Measurements from ENCODE around the gene SPHK2. TPM values are rescaled to one million over a fixed set of nuclear protein-coding genes. Genes with fewer than 3 reads are reported as not detected.

SPHK2 gene
- total RNA-seq, 2 experiments from 2014 or later, result 18.2 to 33.3 TPM

- intact Hi-C loops (cut with micrococcal nuclease; ENCODE audit: unreplicated experiment), result no loop called here
- ChIA-PET POLR2A (interaction anchor here (0.6 kb wide), 1 partner anchor 716 kb away, joined by 3 read pairs; no protein-coding TSS in a partner anchor), CTCF (ENCODE audit: unreplicated experiment) (interaction anchor here (0.6 kb wide), 2 partner anchors 10 to 229 kb away, joined by 3 read pairs; no protein-coding TSS in a partner anchor)
- Histone ChIP-seq H2AFZ (ENCODE audit: low read length) (no peak overlapping the region), H3K27ac (ENCODE audit: low read depth, low read length, poor library complexity, severe bottlenecking) (peak overlapping the region; percentile 39), H3K4me2 (ENCODE audit: low read length) (peak overlapping the region; percentile 84), H3K9me3 (ENCODE audit: low read length) (no peaks in the 10 kb centered on the region), H3K79me2 (ENCODE audit: insufficient read depth, low read depth, low read length) (peaks cover 14% of the 10 kb centered on the region; the same call in 1 of the 2 replicates), H4K20me1 (ENCODE audit: insufficient read depth, low read length) (no peaks in the 10 kb centered on the region), H3K4me3 (ENCODE audit: low read depth, low read length, poor library complexity, severe bottlenecking) (peak overlapping the region; percentile 68), H3K9me2 (ENCODE audit: insufficient read depth, low read length) (no peaks in the 10 kb centered on the region), H3K36me3 (ENCODE audit: insufficient read depth, low read length) (peaks cover 15% of the 10 kb centered on the region; the same call in 1 of the 2 replicates), H3K4me1 (ENCODE audit: insufficient read depth, low read length, poor library complexity, severe bottlenecking) (peaks cover 31% of the 10 kb centered on the region)
- peak; percentile 98 for DNase-seq (ENCODE audit: low spot score)
- no TSS peak for BruUV-seq (replicated peaks)
- no peak for TF ChIP-seq EZH2phosphoT487 (IDR thresholded peaks at IDR 0.05; ENCODE audit: borderline replicate concordance, low read depth, low read length)
- TF ChIP-seq, protein P1, sequence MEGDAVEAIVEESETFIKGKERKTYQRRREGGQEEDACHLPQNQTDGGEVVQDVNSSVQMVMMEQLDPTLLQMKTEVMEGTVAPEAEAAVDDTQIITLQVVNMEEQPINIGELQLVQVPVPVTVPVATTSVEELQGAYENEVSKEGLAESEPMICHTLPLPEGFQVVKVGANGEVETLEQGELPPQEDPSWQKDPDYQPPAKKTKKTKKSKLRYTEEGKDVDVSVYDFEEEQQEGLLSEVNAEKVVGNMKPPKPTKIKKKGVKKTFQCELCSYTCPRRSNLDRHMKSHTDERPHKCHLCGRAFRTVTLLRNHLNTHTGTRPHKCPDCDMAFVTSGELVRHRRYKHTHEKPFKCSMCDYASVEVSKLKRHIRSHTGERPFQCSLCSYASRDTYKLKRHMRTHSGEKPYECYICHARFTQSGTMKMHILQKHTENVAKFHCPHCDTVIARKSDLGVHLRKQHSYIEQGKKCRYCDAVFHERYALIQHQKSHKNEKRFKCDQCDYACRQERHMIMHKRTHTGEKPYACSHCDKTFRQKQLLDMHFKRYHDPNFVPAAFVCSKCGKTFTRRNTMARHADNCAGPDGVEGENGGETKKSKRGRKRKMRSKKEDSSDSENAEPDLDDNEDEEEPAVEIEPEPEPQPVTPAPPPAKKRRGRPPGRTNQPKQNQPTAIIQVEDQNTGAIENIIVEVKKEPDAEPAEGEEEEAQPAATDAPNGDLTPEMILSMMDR (conservative IDR thresholded peaks at IDR 0.05; ENCODE audit: low read length), result no peak
These were observed 4.8 kb downstream of the SPHK2 start for GRCh38 chr19:48624067-48624594.

- Histone ChIP-seq H3K27ac (ENCODE audit: low read depth, low read length, poor library complexity, severe bottlenecking) (peak overlapping the region; percentile 24), H3K79me2 (ENCODE audit: insufficient read depth, low read depth, low read length) (peaks cover 8% of the 10 kb centered on the region; the same call in 1 of the 2 replicates), H3K9me3 (ENCODE audit: low read length) (no peaks in the 10 kb centered on the region), H3K4me1 (ENCODE audit: insufficient read depth, low read length, poor library complexity, severe bottlenecking) (peaks cover 27% of the 10 kb centered on the region), H3K4me2 (ENCODE audit: low read length) (peak overlapping the region; percentile 84), H3K9me2 (ENCODE audit: insufficient read depth, low read length) (no peaks in the 10 kb centered on the region), H3K4me3 (ENCODE audit: low read depth, low read length, poor library complexity, severe bottlenecking) (peak overlapping the region; percentile 68), H4K20me1 (ENCODE audit: insufficient read depth, low read length) (no peaks in the 10 kb centered on the region), H2AFZ (ENCODE audit: low read length) (no peak overlapping the region), H3K36me3 (ENCODE audit: insufficient read depth, low read length) (peaks cover 24% of the 10 kb centered on the region; the same call in 1 of the 2 replicates)
- ChIA-PET CTCF (ENCODE audit: unreplicated experiment) (no interaction called here), POLR2A (no interaction called here)
- DNase-seq (ENCODE audit: low spot score), result no peak
- no peak for TF ChIP-seq EZH2phosphoT487 (IDR thresholded peaks at IDR 0.05; ENCODE audit: borderline replicate concordance, low read depth, low read length)
- TF ChIP-seq, protein P1 (conservative IDR thresholded peaks at IDR 0.05; ENCODE audit: low read length), result no peak
- intact Hi-C loops (cut with micrococcal nuclease; ENCODE audit: unreplicated experiment), result no loop called here
- BruUV-seq (replicated peaks), result no TSS peak
These were observed 5.8 kb downstream of the SPHK2 start for GRCh38 chr19:48624791-48625723.

Measured in OCI-LY7 (cell line).